ENCODE results near the gene LDLRAD4.

Gene LDLRAD4

DNA sequence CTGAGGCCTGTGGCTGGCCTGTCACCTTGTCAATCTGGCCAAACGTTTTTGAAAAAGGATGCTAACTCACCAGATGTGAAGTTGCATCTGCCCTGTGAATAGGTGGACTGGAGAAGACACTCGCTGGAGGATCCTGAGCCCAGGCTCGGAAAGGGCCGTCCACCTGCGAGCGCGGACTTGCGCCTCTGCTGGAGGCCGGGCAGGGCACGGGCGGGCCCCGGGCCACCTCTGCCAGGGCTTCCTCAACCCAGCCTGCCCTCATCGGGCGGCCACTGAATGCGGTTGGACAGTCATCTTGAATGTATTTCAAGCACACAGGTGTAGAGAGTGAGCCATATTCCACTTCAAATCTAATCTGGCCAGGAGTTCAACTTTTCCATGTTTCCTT lies 423.9 kb downstream of the LDLRAD4 start:
- ATAC-seq = no peak

DNA sequence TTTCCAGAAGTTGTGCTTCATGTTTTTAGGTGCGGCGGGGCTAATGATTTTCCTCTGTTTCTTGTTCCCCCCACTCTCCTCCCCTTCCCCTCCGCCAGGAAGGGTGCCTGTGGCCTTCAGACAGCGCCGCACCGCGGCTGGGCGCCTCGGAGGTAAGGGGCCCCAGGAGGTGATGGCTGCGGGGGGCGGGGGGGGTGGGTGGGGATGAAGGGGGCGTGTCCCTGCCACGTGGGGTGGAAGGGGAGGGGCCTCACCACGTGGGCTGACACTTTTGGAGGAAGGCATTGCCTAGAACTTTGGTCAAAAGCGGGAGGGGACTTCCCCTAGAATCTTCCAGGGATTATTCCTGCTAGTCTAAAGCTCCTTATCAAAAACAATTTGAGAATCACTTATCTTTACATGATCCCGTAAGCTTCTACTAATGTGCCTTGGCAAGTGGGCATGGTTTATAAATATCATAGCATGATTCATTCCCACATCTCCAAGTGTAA lies 424.7 kb downstream of the LDLRAD4 start:
- no peak for ATAC-seq
- TF ChIP-seq ARNTL (CRISPR knock-in tag; IDR thresholded peaks at IDR 0.05; ENCODE audit: borderline replicate concordance, low read depth) = no peak
- no peak for TF ChIP-seq ZNF8 (CRISPR knock-in tag; IDR thresholded peaks at IDR 0.05)
- TF ChIP-seq ZNF70 (CRISPR knock-in tag; IDR thresholded peaks at IDR 0.05) = no peak
- no peak for TF ChIP-seq ZNF565 (CRISPR knock-in tag; conservative IDR thresholded peaks at IDR 0.05; ENCODE audit: low read depth)
- no peak for TF ChIP-seq ZFP30 (CRISPR knock-in tag; IDR thresholded peaks at IDR 0.05)
- no peak for TF ChIP-seq CSDC2 (CRISPR knock-in tag; IDR thresholded peaks at IDR 0.05)
- TF ChIP-seq, protein P1, sequence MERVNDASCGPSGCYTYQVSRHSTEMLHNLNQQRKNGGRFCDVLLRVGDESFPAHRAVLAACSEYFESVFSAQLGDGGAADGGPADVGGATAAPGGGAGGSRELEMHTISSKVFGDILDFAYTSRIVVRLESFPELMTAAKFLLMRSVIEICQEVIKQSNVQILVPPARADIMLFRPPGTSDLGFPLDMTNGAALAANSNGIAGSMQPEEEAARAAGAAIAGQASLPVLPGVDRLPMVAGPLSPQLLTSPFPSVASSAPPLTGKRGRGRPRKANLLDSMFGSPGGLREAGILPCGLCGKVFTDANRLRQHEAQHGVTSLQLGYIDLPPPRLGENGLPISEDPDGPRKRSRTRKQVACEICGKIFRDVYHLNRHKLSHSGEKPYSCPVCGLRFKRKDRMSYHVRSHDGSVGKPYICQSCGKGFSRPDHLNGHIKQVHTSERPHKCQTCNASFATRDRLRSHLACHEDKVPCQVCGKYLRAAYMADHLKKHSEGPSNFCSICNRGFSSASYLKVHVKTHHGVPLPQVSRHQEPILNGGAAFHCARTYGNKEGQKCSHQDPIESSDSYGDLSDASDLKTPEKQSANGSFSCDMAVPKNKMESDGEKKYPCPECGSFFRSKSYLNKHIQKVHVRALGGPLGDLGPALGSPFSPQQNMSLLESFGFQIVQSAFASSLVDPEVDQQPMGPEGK (CRISPR knock-in tag; IDR thresholded peaks at IDR 0.05; ENCODE audit: borderline replicate concordance) = no peak
- TF ChIP-seq, protein P2, sequence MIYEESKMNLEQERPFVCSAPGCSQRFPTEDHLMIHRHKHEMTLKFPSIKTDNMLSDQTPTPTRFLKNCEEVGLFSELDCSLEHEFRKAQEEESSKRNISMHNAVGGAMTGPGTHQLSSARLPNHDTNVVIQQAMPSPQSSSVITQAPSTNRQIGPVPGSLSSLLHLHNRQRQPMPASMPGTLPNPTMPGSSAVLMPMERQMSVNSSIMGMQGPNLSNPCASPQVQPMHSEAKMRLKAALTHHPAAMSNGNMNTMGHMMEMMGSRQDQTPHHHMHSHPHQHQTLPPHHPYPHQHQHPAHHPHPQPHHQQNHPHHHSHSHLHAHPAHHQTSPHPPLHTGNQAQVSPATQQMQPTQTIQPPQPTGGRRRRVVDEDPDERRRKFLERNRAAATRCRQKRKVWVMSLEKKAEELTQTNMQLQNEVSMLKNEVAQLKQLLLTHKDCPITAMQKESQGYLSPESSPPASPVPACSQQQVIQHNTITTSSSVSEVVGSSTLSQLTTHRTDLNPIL (CRISPR knock-in tag; IDR thresholded peaks at IDR 0.05; ENCODE audit: low read depth) = no peak
- TF ChIP-seq TCF4 (CRISPR knock-in tag; IDR thresholded peaks at IDR 0.05; ENCODE audit: borderline replicate concordance) = no peak
- no peak for TF ChIP-seq RARB (CRISPR knock-in tag; IDR thresholded peaks at IDR 0.05)
- TF ChIP-seq OSR1 (CRISPR knock-in tag; IDR thresholded peaks at IDR 0.05) = no peak
- no peak for TF ChIP-seq ZFP3 (CRISPR knock-in tag; IDR thresholded peaks at IDR 0.05)
- no peak for TF ChIP-seq ZC3H10 (CRISPR knock-in tag; IDR thresholded peaks at IDR 0.05)

More for the DNA sequence above, 423.9 kb downstream of the LDLRAD4 start:
- no peak for TF ChIP-seq PPARA (CRISPR knock-in tag; IDR thresholded peaks at IDR 0.05; ENCODE audit: borderline replicate concordance)
- no peak for TF ChIP-seq ISL1 (CRISPR knock-in tag; IDR thresholded peaks at IDR 0.05)
- TF ChIP-seq ZFP3 (CRISPR knock-in tag; IDR thresholded peaks at IDR 0.05) = no peak
- TF ChIP-seq ZC3H10 (CRISPR knock-in tag; IDR thresholded peaks at IDR 0.05) = no peak
- TF ChIP-seq OSR1 (CRISPR knock-in tag; IDR thresholded peaks at IDR 0.05) = no peak
- TF ChIP-seq ARNTL (CRISPR knock-in tag; IDR thresholded peaks at IDR 0.05; ENCODE audit: borderline replicate concordance, low read depth) = no peak
- TF ChIP-seq ZFP30 (CRISPR knock-in tag; IDR thresholded peaks at IDR 0.05) = no peak
- TF ChIP-seq ZNF70 (CRISPR knock-in tag; IDR thresholded peaks at IDR 0.05) = no peak
- no peak for TF ChIP-seq SNAI2 (CRISPR knock-in tag; IDR thresholded peaks at IDR 0.05)
- no peak for TF ChIP-seq CSDC2 (CRISPR knock-in tag; IDR thresholded peaks at IDR 0.05)
- TF ChIP-seq, protein P3, sequence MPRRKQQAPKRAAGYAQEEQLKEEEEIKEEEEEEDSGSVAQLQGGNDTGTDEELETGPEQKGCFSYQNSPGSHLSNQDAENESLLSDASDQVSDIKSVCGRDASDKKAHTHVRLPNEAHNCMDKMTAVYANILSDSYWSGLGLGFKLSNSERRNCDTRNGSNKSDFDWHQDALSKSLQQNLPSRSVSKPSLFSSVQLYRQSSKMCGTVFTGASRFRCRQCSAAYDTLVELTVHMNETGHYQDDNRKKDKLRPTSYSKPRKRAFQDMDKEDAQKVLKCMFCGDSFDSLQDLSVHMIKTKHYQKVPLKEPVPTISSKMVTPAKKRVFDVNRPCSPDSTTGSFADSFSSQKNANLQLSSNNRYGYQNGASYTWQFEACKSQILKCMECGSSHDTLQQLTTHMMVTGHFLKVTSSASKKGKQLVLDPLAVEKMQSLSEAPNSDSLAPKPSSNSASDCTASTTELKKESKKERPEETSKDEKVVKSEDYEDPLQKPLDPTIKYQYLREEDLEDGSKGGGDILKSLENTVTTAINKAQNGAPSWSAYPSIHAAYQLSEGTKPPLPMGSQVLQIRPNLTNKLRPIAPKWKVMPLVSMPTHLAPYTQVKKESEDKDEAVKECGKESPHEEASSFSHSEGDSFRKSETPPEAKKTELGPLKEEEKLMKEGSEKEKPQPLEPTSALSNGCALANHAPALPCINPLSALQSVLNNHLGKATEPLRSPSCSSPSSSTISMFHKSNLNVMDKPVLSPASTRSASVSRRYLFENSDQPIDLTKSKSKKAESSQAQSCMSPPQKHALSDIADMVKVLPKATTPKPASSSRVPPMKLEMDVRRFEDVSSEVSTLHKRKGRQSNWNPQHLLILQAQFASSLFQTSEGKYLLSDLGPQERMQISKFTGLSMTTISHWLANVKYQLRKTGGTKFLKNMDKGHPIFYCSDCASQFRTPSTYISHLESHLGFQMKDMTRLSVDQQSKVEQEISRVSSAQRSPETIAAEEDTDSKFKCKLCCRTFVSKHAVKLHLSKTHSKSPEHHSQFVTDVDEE (CRISPR knock-in tag; IDR thresholded peaks at IDR 0.05) = no peak
- TF ChIP-seq GLIS3 (CRISPR knock-in tag; IDR thresholded peaks at IDR 0.05) = no peak
- TF ChIP-seq, protein P4, sequence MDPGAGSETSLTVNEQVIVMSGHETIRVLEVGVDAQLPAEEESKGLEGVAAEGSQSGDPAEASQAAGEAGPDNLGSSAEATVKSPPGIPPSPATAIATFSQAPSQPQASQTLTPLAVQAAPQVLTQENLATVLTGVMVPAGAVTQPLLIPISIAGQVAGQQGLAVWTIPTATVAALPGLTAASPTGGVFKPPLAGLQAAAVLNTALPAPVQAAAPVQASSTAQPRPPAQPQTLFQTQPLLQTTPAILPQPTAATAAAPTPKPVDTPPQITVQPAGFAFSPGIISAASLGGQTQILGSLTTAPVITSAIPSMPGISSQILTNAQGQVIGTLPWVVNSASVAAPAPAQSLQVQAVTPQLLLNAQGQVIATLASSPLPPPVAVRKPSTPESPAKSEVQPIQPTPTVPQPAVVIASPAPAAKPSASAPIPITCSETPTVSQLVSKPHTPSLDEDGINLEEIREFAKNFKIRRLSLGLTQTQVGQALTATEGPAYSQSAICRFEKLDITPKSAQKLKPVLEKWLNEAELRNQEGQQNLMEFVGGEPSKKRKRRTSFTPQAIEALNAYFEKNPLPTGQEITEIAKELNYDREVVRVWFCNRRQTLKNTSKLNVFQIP (CRISPR knock-in tag; IDR thresholded peaks at IDR 0.05; ENCODE audit: borderline replicate concordance, low read depth) = no peak
- TF ChIP-seq, protein P5, sequence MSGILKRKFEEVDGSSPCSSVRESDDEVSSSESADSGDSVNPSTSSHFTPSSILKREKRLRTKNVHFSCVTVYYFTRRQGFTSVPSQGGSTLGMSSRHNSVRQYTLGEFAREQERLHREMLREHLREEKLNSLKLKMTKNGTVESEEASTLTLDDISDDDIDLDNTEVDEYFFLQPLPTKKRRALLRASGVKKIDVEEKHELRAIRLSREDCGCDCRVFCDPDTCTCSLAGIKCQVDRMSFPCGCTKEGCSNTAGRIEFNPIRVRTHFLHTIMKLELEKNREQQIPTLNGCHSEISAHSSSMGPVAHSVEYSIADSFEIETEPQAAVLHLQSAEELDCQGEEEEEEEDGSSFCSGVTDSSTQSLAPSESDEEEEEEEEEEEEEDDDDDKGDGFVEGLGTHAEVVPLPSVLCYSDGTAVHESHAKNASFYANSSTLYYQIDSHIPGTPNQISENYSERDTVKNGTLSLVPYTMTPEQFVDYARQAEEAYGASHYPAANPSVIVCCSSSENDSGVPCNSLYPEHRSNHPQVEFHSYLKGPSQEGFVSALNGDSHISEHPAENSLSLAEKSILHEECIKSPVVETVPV (CRISPR knock-in tag; IDR thresholded peaks at IDR 0.05) = no peak
- TF ChIP-seq ZNF8 (CRISPR knock-in tag; IDR thresholded peaks at IDR 0.05) = no peak
- TF ChIP-seq, protein P1 (CRISPR knock-in tag; IDR thresholded peaks at IDR 0.05; ENCODE audit: borderline replicate concordance) = no peak
- TF ChIP-seq ZNF565 (CRISPR knock-in tag; conservative IDR thresholded peaks at IDR 0.05; ENCODE audit: low read depth) = no peak
- TF ChIP-seq, protein P2 (CRISPR knock-in tag; IDR thresholded peaks at IDR 0.05; ENCODE audit: low read depth) = no peak
- no peak for TF ChIP-seq RARB (CRISPR knock-in tag; IDR thresholded peaks at IDR 0.05)
- no peak for TF ChIP-seq TOX (CRISPR knock-in tag; IDR thresholded peaks at IDR 0.05; ENCODE audit: borderline replicate concordance)

All from SK-N-SH treated with all-trans-retinoic acid at 6 μM for 48 hours (cell line).